ENCODE measurements around the gene LRRC75A. TPM values are rescaled to one million over a fixed set of nuclear protein-coding genes. Genes with fewer than 3 reads are reported as not detected.

The LRRC75A gene
- total RNA-seq, 1 experiment from 2014 or later, result 1.2 TPM

DNA sequence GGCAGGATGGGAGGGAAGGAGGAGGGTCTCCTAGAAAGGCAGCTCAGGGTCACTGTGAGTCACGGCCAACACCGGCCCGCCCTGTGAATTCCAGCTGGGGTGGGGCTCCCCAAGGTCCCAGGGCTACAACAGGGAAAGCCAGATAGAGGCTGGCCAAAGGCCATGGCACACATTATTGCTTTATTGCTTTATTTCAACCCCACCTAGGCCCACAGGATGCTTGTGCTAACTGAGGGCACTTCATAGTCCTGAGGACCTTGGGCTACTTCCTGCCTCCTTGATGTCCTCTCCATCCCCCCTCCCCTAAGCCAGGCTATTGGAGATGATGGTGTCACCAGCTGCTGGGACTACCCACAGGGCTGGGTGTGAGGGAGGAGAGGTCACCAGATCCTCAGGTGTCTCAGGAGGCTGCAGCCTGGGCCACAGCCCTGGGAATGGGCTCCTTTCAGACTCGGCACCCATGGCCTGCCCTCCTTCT is 26.1 kb downstream of the LRRC75A start:
- ChIA-PET CTCF (no interaction called here), POLR2A (interaction anchor here (0.9 kb wide), 1 partner anchor 11 kb away, joined by 3 read pairs; no protein-coding TSS in a partner anchor)
- DNase-seq (ENCODE audit: low read depth, low spot score), result no peak
- Histone ChIP-seq H3K27ac (ENCODE audit: low read length) (no peak overlapping the region), H3K4me3 (ENCODE audit: low read depth in 2 of 2, low read length in 2 of 2) (no peak overlapping the region), H3K9me3 (ENCODE audit: control insufficient read depth, insufficient read depth, low read depth, low read length) (no peaks in the 10 kb centered on the region), H3K4me1 (ENCODE audit: control insufficient read depth, insufficient read depth, low read length) (no peaks in the 10 kb centered on the region; the same call in none of the 2 replicates), H3K27me3 (ENCODE audit: control insufficient read depth, insufficient read depth, low read length) (no peaks in the 10 kb centered on the region), H3K36me3 (ENCODE audit: control insufficient read depth, insufficient read depth, low read length) (no peaks in the 10 kb centered on the region)
- no peak for TF ChIP-seq POLR2AphosphoS5 (IDR thresholded peaks at IDR 0.05; ENCODE audit: low read depth, low read length)
- TF ChIP-seq SIN3A (IDR thresholded peaks at IDR 0.05; ENCODE audit: borderline replicate concordance, insufficient read depth, low read depth, low read length), result no peak
- no peak for TF ChIP-seq TCF7L2 (IDR thresholded peaks at IDR 0.05; ENCODE audit: low read depth, low read length)
- TF ChIP-seq, protein P1, sequence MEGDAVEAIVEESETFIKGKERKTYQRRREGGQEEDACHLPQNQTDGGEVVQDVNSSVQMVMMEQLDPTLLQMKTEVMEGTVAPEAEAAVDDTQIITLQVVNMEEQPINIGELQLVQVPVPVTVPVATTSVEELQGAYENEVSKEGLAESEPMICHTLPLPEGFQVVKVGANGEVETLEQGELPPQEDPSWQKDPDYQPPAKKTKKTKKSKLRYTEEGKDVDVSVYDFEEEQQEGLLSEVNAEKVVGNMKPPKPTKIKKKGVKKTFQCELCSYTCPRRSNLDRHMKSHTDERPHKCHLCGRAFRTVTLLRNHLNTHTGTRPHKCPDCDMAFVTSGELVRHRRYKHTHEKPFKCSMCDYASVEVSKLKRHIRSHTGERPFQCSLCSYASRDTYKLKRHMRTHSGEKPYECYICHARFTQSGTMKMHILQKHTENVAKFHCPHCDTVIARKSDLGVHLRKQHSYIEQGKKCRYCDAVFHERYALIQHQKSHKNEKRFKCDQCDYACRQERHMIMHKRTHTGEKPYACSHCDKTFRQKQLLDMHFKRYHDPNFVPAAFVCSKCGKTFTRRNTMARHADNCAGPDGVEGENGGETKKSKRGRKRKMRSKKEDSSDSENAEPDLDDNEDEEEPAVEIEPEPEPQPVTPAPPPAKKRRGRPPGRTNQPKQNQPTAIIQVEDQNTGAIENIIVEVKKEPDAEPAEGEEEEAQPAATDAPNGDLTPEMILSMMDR (IDR thresholded peaks at IDR 0.05), result no peak
- TF ChIP-seq, protein P2, sequence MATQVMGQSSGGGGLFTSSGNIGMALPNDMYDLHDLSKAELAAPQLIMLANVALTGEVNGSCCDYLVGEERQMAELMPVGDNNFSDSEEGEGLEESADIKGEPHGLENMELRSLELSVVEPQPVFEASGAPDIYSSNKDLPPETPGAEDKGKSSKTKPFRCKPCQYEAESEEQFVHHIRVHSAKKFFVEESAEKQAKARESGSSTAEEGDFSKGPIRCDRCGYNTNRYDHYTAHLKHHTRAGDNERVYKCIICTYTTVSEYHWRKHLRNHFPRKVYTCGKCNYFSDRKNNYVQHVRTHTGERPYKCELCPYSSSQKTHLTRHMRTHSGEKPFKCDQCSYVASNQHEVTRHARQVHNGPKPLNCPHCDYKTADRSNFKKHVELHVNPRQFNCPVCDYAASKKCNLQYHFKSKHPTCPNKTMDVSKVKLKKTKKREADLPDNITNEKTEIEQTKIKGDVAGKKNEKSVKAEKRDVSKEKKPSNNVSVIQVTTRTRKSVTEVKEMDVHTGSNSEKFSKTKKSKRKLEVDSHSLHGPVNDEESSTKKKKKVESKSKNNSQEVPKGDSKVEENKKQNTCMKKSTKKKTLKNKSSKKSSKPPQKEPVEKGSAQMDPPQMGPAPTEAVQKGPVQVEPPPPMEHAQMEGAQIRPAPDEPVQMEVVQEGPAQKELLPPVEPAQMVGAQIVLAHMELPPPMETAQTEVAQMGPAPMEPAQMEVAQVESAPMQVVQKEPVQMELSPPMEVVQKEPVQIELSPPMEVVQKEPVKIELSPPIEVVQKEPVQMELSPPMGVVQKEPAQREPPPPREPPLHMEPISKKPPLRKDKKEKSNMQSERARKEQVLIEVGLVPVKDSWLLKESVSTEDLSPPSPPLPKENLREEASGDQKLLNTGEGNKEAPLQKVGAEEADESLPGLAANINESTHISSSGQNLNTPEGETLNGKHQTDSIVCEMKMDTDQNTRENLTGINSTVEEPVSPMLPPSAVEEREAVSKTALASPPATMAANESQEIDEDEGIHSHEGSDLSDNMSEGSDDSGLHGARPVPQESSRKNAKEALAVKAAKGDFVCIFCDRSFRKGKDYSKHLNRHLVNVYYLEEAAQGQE (IDR thresholded peaks at IDR 0.05; ENCODE audit: insufficient read depth in 1 of 2, low read depth in 2 of 2, low read length in 1 of 2), result no peak
- intact Hi-C loops (cut with micrococcal nuclease; ENCODE audit: unreplicated experiment), result no loop called here
- no peak for ATAC-seq
- in situ Hi-C loops (cut with HindIII; ENCODE audit: low pct_unique_long_range_greater_than_20kb, low sequenced_read_pairs), result no loop called here
- no TSS peak for BruUV-seq (replicated peaks)

DNA sequence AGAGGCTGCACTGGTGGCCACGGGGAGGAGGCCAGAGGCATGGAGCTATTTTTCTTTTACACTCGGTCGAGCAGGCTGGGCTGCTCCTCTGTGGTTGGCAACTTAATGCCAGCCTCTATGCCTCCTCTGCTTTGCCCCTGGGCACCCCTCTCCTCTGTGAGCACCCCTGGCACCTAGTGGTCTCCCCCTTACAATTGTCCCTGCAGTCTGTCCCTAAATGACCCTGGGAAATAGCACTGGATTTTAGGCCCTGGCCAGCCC is 27.0 kb downstream of the LRRC75A start:
- ChIA-PET POLR2A (no interaction called here), CTCF (interaction anchor here (0.6 kb wide), 1 partner anchor 45 kb away, joined by 3 read pairs; no protein-coding TSS in a partner anchor)
- BruUV-seq (replicated peaks), result no TSS peak
- intact Hi-C loops (cut with micrococcal nuclease; ENCODE audit: unreplicated experiment), result no loop called here
- Histone ChIP-seq H3K27ac (ENCODE audit: low read length) (no peak overlapping the region), H3K36me3 (ENCODE audit: control insufficient read depth, insufficient read depth, low read length) (no peaks in the 10 kb centered on the region), H3K4me1 (ENCODE audit: control insufficient read depth, insufficient read depth, low read length) (no peaks in the 10 kb centered on the region; the same call in none of the 2 replicates), H3K4me3 (ENCODE audit: low read depth in 2 of 2, low read length in 2 of 2) (no peak overlapping the region), H3K27me3 (ENCODE audit: control insufficient read depth, insufficient read depth, low read length) (no peaks in the 10 kb centered on the region), H3K9me3 (ENCODE audit: control insufficient read depth, insufficient read depth, low read depth, low read length) (no peaks in the 10 kb centered on the region)
- in situ Hi-C loops (cut with HindIII; ENCODE audit: low pct_unique_long_range_greater_than_20kb, low sequenced_read_pairs), result no loop called here
- no peak for TF ChIP-seq TCF7L2 (IDR thresholded peaks at IDR 0.05; ENCODE audit: low read depth, low read length)
- TF ChIP-seq POLR2AphosphoS5 (IDR thresholded peaks at IDR 0.05; ENCODE audit: low read depth, low read length), result no peak
- TF ChIP-seq SIN3A (IDR thresholded peaks at IDR 0.05; ENCODE audit: borderline replicate concordance, insufficient read depth, low read depth, low read length), result no peak
- TF ChIP-seq, protein P2 (IDR thresholded peaks at IDR 0.05; ENCODE audit: insufficient read depth in 1 of 2, low read depth in 2 of 2, low read length in 1 of 2), result no peak
- TF ChIP-seq, protein P1 (IDR thresholded peaks at IDR 0.05), result no peak
- ATAC-seq (no peak), DNase-seq (ENCODE audit: low read depth, low spot score) (no peak)

Data from Panc1 (cell line).